DND-41 (cell line): ENCODE measurements around the gene SLC35D3.

Experiments used
- CTCF ChIP-seq: IDR thresholded peaks from 2 replicates; pipeline ENCODE4 v1.5.1; 2012; ENCODE audit warnings: borderline replicate concordance, low read length, moderate library complexity, mild to moderate bottlenecking; ENCODE audit not compliant: poor library complexity, severe bottlenecking; ENCODE audit errors: extremely low read depth
- EZH2 ChIP-seq: IDR thresholded peaks from 3 replicates; pipeline ENCODE4 v1.6.1; 2012; ENCODE audit warnings: borderline replicate concordance, low read depth, mild to moderate bottlenecking, moderate library complexity, low read length, inconsistent platforms; ENCODE audit not compliant: severe bottlenecking

GRCh38 chr6:136960781-136961180 is 38.7 kb downstream of the SLC35D3 start:
- TF ChIP-seq CTCF (no peak), EZH2 (no peak)
